Ovary (tissue), 3 donors: Measurements from ENCODE around the gene CUTA.

ENCODE experiments used
- CTCF ChIP-seq, 3 donors: fragments of 450-650 bp in 2 of 3; fragments of 200-600 bp in 1 of 3; IDR thresholded peaks; one replicate each; pipeline versions ENCODE4 v1.5.1 to v1.8.0; 2016 to 2022; ENCODE audit warnings: antibody characterized with exemption in 3 of 3, mild to moderate bottlenecking in 1 of 3
- EP300 ChIP-seq: sonication (generic); formaldehyde crosslinking; IDR thresholded peaks from one replicate; pipeline ENCODE4 v1.6.1; 2017; ENCODE audit warnings: antibody characterized with exemption
- POLR2A ChIP-seq: fragments of 450-650 bp; IDR thresholded peaks from one replicate; pipeline ENCODE4 v1.6.1; 2017; ENCODE audit warnings: antibody characterized with exemption, mild to moderate bottlenecking, moderate library complexity
- donor health status: DM: no; HTN: no; CAD: no.

- TF ChIP-seq CTCF (IDR thresholded peaks at IDR 0.05) (no peak), POLR2A (no peak), EP300 (no peak)
Observed at GRCh38 chr6:33392979-33393378, 24.9 kb downstream of the CUTA start.
